Bronchial epithelial cell (primary cell): ENCODE data around the gene RBMS1. TPM values are rescaled to one million over a fixed set of nuclear protein-coding genes. Genes with fewer than 3 reads are reported as not detected.

Experiments
- DNase-seq: peaks from one replicate; pipeline ENCODE4 v3.0.0-alpha.2; 2010; ENCODE audit warnings: low read depth
- FAIRE-seq: peaks from 2 replicates; lab custom pipeline; 2011; peaks lifted over from hg19 to GRCh38; lab: Jason Lieb, UNC
- H3K27me3 ChIP-seq: 2 replicates; pipeline ENCODE4 v1.5.1; 2011; ENCODE audit warnings: low read length; ENCODE audit not compliant: control insufficient read depth, insufficient read depth
- H3K36me3 ChIP-seq: 2 replicates; pipeline ENCODE4 v1.5.1; 2011; ENCODE audit warnings: low read length; ENCODE audit not compliant: control insufficient read depth, insufficient read depth
- H3K4me3 ChIP-seq: 2 replicates; pipeline ENCODE4 v1.5.1; 2011; ENCODE audit warnings: mild to moderate bottlenecking, low read depth, low read length, control low read depth
- total RNA-seq: library from RNA; depleted of rRNA; stranded (reverse); fragments of >200 nt; gene quantifications from 2 replicates; pipeline ENCODE4 v1.2.1, GENCODE V29; 2014
- TF ChIP-seq, protein P1 (sequence below): IDR thresholded peaks from 2 replicates; pipeline ENCODE4 v1.5.1; 2011; ENCODE audit warnings: mild to moderate bottlenecking, moderate library complexity, low read length, control low read depth, inconsistent platforms; ENCODE audit not compliant: insufficient read depth, severe bottlenecking

The RBMS1 gene
- total RNA-seq, 1 donor from 2014 or later = 30.0 TPM

- H3K4me3 ChIP-seq = no peak overlapping the region
- H3K36me3 ChIP-seq = no peaks in the 10 kb centered on the region
- TF ChIP-seq, protein P1, sequence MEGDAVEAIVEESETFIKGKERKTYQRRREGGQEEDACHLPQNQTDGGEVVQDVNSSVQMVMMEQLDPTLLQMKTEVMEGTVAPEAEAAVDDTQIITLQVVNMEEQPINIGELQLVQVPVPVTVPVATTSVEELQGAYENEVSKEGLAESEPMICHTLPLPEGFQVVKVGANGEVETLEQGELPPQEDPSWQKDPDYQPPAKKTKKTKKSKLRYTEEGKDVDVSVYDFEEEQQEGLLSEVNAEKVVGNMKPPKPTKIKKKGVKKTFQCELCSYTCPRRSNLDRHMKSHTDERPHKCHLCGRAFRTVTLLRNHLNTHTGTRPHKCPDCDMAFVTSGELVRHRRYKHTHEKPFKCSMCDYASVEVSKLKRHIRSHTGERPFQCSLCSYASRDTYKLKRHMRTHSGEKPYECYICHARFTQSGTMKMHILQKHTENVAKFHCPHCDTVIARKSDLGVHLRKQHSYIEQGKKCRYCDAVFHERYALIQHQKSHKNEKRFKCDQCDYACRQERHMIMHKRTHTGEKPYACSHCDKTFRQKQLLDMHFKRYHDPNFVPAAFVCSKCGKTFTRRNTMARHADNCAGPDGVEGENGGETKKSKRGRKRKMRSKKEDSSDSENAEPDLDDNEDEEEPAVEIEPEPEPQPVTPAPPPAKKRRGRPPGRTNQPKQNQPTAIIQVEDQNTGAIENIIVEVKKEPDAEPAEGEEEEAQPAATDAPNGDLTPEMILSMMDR = no peak
- FAIRE-seq = no peak
- H3K27me3 ChIP-seq = no peaks in the 10 kb centered on the region
- no peak for DNase-seq
Observed at GRCh38 chr2:160375037-160375436, 118.6 kb downstream of the RBMS1 start.

GRCh38 chr2:160373666-160374065, 119.9 kb downstream of the RBMS1 start:
- TF ChIP-seq, protein P1 = no peak
- DNase-seq = no peak
- no peak for FAIRE-seq
- no peaks in the 10 kb centered on the region for H3K27me3 ChIP-seq
- no peak overlapping the region for H3K4me3 ChIP-seq
- no peaks in the 10 kb centered on the region for H3K36me3 ChIP-seq

DNA sequence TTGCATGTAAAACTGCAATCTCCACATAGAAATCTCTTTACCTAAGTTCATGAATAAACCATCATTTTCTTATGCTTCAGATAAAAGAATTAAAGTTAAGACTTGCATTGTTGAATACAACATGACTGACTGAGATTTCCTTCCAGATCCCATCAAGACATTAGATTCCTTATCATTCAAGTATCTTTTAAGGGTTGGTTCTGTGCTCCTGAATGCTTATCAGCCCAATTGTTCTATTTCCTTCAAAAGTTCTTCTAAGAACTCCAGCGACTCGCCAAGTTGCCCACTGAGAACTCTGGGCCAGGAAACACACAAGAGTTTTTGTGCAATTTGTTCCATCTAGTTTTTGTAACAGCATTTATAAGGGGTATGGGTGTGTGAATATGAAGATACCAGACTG, 120.3 kb downstream of the RBMS1 start:
- Histone ChIP-seq H3K27me3 (no peaks in the 10 kb centered on the region), H3K4me3 (no peak overlapping the region), H3K36me3 (no peaks in the 10 kb centered on the region)
- TF ChIP-seq, protein P1 = no peak
- no peak for FAIRE-seq
- DNase-seq = no peak

DNA sequence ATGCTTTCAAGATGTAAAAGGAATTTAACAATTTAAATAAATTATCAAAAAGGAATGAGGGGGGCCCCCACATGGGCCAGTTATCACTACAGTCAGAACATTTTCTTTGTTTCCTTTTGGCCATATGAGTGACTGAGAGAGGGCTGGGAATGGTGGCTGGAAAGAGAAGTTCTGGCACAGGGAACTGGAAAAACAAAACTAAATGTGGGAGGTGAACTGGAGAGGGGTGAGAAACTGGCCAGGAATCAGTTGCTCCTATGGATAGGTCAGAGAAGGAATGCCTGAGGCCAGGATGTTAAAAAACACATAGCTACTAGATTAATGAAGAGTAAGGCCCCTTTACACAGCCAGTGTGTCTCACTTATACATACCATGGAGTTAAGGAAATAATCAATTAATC, 121.0 kb downstream of the RBMS1 start:
- DNase-seq = no peak
- TF ChIP-seq, protein P1 = no peak
- FAIRE-seq = no peak
- Histone ChIP-seq H3K36me3 (no peaks in the 10 kb centered on the region), H3K27me3 (no peaks in the 10 kb centered on the region), H3K4me3 (no peak overlapping the region)

DNA sequence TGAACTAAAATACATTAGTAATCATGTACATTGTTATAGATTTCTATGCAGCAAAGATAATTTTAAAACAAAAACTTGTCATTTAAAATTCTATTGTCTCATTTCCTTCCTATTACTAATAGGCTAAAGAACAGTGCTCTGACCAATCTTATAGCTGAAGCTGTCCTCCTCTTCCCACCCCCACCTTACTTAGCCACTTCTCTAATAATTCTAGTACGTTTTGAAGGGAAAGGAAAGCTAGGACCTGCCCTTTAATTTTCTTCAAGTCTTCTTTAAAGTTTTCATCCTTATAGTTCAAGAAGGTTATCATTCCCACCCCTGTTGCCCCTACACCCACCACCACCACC, 121.6 kb downstream of the RBMS1 start:
- H3K27me3 ChIP-seq = no peaks in the 10 kb centered on the region
- no peak for FAIRE-seq
- no peak overlapping the region for H3K4me3 ChIP-seq
- no peak for DNase-seq
- H3K36me3 ChIP-seq = no peaks in the 10 kb centered on the region
- TF ChIP-seq, protein P1 = no peak

GRCh38 chr2:160371251-160372009, 122.2 kb downstream of the RBMS1 start:
- DNase-seq (no peak), FAIRE-seq (no peak)
- TF ChIP-seq, protein P1 = no peak
- Histone ChIP-seq H3K36me3 (peaks cover 2% of the 10 kb centered on the region), H3K27me3 (no peaks in the 10 kb centered on the region), H3K4me3 (no peak overlapping the region)
